Measurements from ENCODE around the gene SHANK3.

DNA sequence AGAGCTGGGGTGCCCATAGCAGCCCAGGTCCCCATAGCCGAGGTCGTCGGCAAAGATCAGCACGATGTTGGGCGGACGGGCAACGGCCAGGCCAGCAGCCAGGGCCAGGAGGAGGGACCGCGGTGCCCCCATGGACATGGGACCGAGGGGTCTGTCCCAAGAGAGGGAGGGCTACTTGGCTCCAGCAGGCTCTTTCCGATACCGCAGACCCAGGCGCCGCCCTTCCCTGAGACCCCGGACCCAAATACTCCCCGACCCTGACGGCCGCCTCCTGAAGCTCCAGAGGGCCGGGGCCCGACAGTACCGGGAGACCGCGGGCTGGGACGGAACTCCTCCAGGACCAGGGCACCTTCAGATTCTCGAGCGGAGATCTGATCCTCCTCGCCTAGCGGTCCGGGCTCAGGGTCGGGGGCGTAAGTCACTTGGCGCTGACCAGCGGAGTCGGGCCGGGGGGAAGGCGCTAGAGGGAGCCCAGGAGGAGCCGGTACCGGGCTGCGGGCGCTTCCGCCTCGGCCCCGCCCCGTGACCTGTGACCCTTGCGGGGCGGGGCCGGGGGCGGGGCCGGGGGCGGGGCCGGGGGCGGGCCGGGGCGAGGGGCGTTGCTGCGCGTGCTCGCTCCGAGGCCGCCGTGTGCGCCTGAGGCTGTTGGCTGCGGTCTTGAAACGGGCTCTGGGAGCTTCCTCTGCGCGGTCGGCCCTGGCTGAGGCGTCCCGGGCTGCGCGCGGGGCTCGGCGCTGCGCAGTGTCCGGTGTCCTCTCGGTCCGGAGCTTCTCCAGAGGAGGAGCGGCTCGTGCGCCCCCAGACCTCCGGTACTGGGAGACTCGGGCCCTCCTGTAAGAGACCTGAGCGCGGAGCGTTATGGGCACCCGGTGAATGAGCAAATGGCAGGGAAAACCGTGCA is 44.7 kb upstream of the SHANK3 start, which contains the start of gene ARSA:
- peak; percentile 60 for TF ChIP-seq POLR2A (IDR thresholded peaks at IDR 0.05)
- TF ChIP-seq, protein P1, sequence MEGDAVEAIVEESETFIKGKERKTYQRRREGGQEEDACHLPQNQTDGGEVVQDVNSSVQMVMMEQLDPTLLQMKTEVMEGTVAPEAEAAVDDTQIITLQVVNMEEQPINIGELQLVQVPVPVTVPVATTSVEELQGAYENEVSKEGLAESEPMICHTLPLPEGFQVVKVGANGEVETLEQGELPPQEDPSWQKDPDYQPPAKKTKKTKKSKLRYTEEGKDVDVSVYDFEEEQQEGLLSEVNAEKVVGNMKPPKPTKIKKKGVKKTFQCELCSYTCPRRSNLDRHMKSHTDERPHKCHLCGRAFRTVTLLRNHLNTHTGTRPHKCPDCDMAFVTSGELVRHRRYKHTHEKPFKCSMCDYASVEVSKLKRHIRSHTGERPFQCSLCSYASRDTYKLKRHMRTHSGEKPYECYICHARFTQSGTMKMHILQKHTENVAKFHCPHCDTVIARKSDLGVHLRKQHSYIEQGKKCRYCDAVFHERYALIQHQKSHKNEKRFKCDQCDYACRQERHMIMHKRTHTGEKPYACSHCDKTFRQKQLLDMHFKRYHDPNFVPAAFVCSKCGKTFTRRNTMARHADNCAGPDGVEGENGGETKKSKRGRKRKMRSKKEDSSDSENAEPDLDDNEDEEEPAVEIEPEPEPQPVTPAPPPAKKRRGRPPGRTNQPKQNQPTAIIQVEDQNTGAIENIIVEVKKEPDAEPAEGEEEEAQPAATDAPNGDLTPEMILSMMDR (IDR thresholded peaks at IDR 0.05): peak in 4 of 5 experiments; percentile 7 to 36 (median 28)

Measured in transverse colon (tissue), 3 donors.